GM21381 (cell line): ENCODE results near the gene HOXC12.
A peak's percentile ranks its signal among the peaks of the same experiment; 100 is the strongest.

Experiments used
- ATAC-seq: cut with Tn5 transposase; IDR thresholded peaks from one replicate; pipeline ENCODE4 v1.9.1; 2021; ENCODE audit warnings: mild to moderate bottlenecking, moderate library complexity; ENCODE audit not compliant: unreplicated experiment

The HOXC12 gene

GRCh38 chr12:53995378-53996239 lies 40.9 kb downstream of the HOXC12 start:
- ATAC-seq: no peak

GRCh38 chr12:53996240-53997203 lies 41.8 kb downstream of the HOXC12 start:
- ATAC-seq: no peak

GRCh38 chr12:53997204-53998109 lies 42.8 kb downstream of the HOXC12 start:
- ATAC-seq: no peak

- no peak for ATAC-seq
Observed at GRCh38 chr12:53998110-53998899, 43.6 kb downstream of the HOXC12 start.

GRCh38 chr12:53998900-53999236 lies 44.2 kb downstream of the HOXC12 start:
- no peak for ATAC-seq

GRCh38 chr12:53999559-54000115 lies 44.9 kb downstream of the HOXC12 start:
- ATAC-seq: no peak

GRCh38 chr12:54000116-54001114 lies 45.7 kb downstream of the HOXC12 start, which contains the start of gene HOXC9:
Gene HOXC9 (plus strand): TSS chr12:54000161. CDS start chr12:54000189, 28 bp downstream.
- no peak for ATAC-seq

- ATAC-seq: no peak
Observed at GRCh38 chr12:54001283-54002187, 46.8 kb downstream of the HOXC12 start.

- ATAC-seq: no peak
Observed at GRCh38 chr12:54002278-54002914, 47.7 kb downstream of the HOXC12 start.

GRCh38 chr12:54002915-54003389 lies 48.2 kb downstream of the HOXC12 start:
- ATAC-seq: no peak

GRCh38 chr12:54003625-54004024 lies 48.9 kb downstream of the HOXC12 start:
- no peak for ATAC-seq

GRCh38 chr12:54004063-54004840 lies 49.5 kb downstream of the HOXC12 start:
- ATAC-seq: no peak

GRCh38 chr12:54004841-54005530 lies 50.3 kb downstream of the HOXC12 start:
- ATAC-seq: no peak

GRCh38 chr12:54005531-54005852 lies 50.8 kb downstream of the HOXC12 start:
- no peak for ATAC-seq

- ATAC-seq: peak; percentile 54
Observed at GRCh38 chr12:54005853-54006558, 51.3 kb downstream of the HOXC12 start.
